Epithelial cell of proximal tubule (primary cell): ENCODE measurements around the gene MIEF1. TPM values are rescaled to one million over a fixed set of nuclear protein-coding genes. Genes with fewer than 3 reads are reported as not detected.

ENCODE experiments used
- DNase-seq: peaks from one replicate; pipeline ENCODE4 v3.0.0-alpha.2; 2011; ENCODE audit warnings: low read depth
- H3K4me3 ChIP-seq: 2 replicates; pipeline ENCODE4 v1.5.1; 2011; ENCODE audit warnings: low read depth, mild to moderate bottlenecking, low read length
- CTCF ChIP-seq: conservative IDR thresholded peaks from 2 replicates; pipeline ENCODE4 v1.5.1; 2012; ENCODE audit warnings: low read depth, mild to moderate bottlenecking, low read length
- total RNA-seq: library from RNA; depleted of rRNA; stranded (reverse); fragments of >200 nt; gene quantifications from 2 replicates; pipeline ENCODE4 v1.2.3, GENCODE V29; 2015

MIEF1 gene
- total RNA-seq, 1 donor from 2014 or later = 22.9 TPM

- H3K4me3 ChIP-seq = no peak overlapping the region
Measured at GRCh38 chr22:39529487-39529851, 27.4 kb downstream of the MIEF1 start.

DNA sequence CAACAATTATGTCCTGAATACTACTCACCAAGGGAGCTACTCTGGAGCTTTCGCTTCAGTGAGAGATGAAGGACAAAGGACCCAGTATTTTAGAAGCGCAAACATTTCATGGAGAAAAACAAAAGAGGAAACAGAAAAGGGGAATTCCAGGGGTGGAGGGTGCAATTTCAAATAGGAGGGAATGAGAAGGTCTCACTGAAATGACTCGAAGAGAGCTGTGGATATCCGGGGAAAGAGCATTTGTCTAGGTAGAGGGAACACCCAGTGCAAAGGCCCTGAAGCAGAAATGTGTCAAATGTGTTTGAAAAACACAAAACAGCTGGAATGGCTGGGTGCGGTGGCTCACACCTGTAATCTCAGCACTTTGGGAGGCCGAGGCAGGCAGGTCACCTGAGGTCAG is 28.0 kb downstream of the MIEF1 start:
- TF ChIP-seq CTCF = no peak
- DNase-seq = no peak
- H3K4me3 ChIP-seq = no peak overlapping the region

More at GRCh38 chr22:39529487-39529851, 27.4 kb downstream of the MIEF1 start:
- no peak for TF ChIP-seq CTCF
- DNase-seq = no peak

- H3K4me3 ChIP-seq = no peak overlapping the region
- TF ChIP-seq CTCF = peak; percentile 40
- no peak for DNase-seq
Measured at GRCh38 chr22:39530692-39531331, 28.7 kb downstream of the MIEF1 start.

- TF ChIP-seq CTCF = no peak
- DNase-seq = peak; percentile 96
- H3K4me3 ChIP-seq = peak within 1 kb of the TSS; percentile 99
Measured at GRCh38 chr22:39532215-39533073, 30.4 kb downstream of the MIEF1 start, which contains the start of gene RPS19BP1. RPS19BP1 (minus strand) TSS chr22:39532748; CDS start chr22:39532738, 10 bp downstream.

- no peak overlapping the region for H3K4me3 ChIP-seq
- no peak for DNase-seq
- TF ChIP-seq CTCF = no peak
Measured at GRCh38 chr22:39534092-39534506, 32.0 kb downstream of the MIEF1 start.

DNA sequence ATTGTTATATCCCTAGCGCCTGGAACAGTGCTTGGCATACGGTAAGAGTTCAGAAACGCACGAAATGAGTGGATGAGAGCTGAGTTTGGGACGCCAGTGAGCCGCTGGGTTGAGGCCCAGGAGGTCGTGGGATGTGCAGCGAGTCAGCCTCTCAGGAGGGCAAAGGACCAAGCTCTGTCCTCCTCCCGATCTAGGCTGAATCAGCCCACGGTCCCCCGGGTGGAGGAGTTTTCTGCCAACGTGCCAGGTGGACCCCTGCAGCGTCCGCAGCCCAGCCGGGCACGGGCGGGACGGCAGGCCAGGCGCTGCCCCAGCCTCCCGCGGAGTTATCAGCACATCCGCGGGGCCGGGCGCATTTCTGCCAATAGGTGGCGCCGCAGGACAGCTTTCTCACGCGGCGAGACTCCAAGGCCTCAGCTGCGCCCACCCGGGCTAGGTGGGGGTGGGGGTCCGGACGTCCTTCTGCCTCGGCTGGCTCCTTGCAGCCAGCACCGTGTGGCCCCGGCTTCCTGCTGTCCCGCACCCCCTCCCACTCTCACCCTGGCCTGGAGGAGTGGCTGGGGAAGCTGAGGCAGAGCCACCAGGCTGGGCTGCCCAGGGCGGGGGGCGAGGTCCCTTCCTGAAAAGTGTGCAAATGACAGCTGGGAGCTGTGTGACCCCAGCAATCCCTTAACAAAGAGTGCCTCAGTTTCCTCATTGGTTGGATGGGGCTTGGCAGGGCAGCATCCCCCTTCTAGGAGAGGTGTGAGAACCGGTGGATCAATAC is 32.7 kb downstream of the MIEF1 start:
- peak; percentile 82 for TF ChIP-seq CTCF
- H3K4me3 ChIP-seq = no peak overlapping the region
- DNase-seq = no peak
